Body of pancreas (tissue), 4 donors: ENCODE measurements around the gene SOBP. TPM values are rescaled to one million over a fixed set of nuclear protein-coding genes. Genes with fewer than 3 reads are reported as not detected.

ENCODE experiments used
- ATAC-seq: fragments of 150-250 bp; one replicate; pipeline ENCODE4 v1.9.1; 2016
- DNase-seq, 4 donors: peaks; one replicate each; pipeline ENCODE4 v3.0.0-alpha.2; 2019
- H3K27ac ChIP-seq, 4 donors: fragments of 200-600 bp; sonication (generic); 1 replicate in 3 of 4; 2 replicates in 1 of 4; pipeline versions ENCODE4 v1.5.1 to v1.6.1; 2016 to 2019; ENCODE audit warnings: mild to moderate bottlenecking in 1 of 4, mixed read lengths in 1 of 4, moderate library complexity in 1 of 4
- H3K27me3 ChIP-seq, 2 donors: fragments of 200-600 bp; sonication (generic); one replicate each; pipeline ENCODE4 v1.6.0; 2016; ENCODE audit warnings: mild to moderate bottlenecking in 1 of 2
- H3K36me3 ChIP-seq, 2 donors: fragments of 200-600 bp; sonication (generic); replicated peaks in 1 of 2; 2 replicates each; pipeline ENCODE4 v1.5.1; 2016; ENCODE audit warnings: low read depth in 2 of 2; ENCODE audit not compliant: insufficient read depth in 1 of 2
- H3K4me1 ChIP-seq: fragments of 200-600 bp; sonication (generic); one replicate; pipeline ENCODE4 v1.6.0; 2016
- H3K4me3 ChIP-seq, 2 donors: fragments of 200-600 bp; sonication (generic); 1 replicate in 1 of 2; 2 replicates in 1 of 2; pipeline ENCODE4 v1.5.1; 2016 to 2019
- H3K9me3 ChIP-seq, 3 donors: fragments of 200-600 bp; sonication (generic); 1 replicate in 2 of 3; 2 replicates in 1 of 3; pipeline ENCODE4 v1.5.1; 2016
- POLR2A ChIP-seq, 3 donors: fragments of 450-650 bp; IDR thresholded peaks; one replicate each; pipeline ENCODE4 v1.6.1; 2016; ENCODE audit warnings: antibody characterized with exemption in 3 of 3, mild to moderate bottlenecking in 2 of 3
- WGBS, 2 donors: methylation state at CpG; one replicate each; pipeline ENCODE4 v1.1.5; 2017; 5-methylcytosine and 5-hydroxymethylcytosine counted together
- intact Hi-C: fragments of 100-400 bp; cut with DNase I; formaldehyde crosslinking; loops from one replicate; pipeline ENCODE4 v1.15.1; 2023
- total RNA-seq, 2 donors: library from RNA; depleted of rRNA; stranded (reverse); fragments of >200 nt; gene quantifications; one replicate each; pipeline ENCODE4 v1.1.0, GENCODE V29; 2016
- TF ChIP-seq, protein P1 (sequence below), 7 experiments: fragments of 450-650 bp in 4 of 7; fragments of 200-600 bp in 3 of 7; sonication (generic) in 3 of 7; IDR thresholded peaks; one replicate each; pipeline ENCODE4 v1.5.1; 2016 to 2019; ENCODE audit warnings: antibody characterized with exemption in 7 of 7

SOBP gene
- total RNA-seq, 2 donors from 2014 or later = 0.66 to 3.1 TPM

DNA sequence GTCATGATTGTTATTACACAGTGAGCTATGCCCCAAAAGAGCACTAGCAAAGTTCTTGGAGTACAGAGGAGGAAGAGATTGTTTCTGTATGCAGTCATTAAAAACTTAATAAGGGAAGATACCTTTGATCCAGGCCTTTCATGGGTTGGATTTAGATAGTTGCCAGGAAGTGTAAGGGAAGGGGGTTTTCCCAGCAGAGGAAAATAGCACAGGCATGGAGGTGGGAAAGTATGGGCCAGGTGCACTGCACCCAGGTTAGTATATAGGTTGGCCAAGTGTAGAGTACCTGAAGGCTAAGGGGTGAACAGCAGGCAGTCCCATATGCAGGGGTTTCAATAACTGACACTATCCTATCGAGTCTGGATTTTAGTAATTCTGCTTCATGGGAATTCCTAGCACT lies 101.4 kb downstream of the SOBP start:
- intact Hi-C loops = no loop called here
- Histone ChIP-seq H3K27me3 (no peaks in the 10 kb centered on the region), H3K4me1 (peaks cover 12% of the 10 kb centered on the region), H3K4me3 (no peak overlapping the region), H3K27ac (no peak overlapping the region), H3K36me3 (no peaks in the 10 kb centered on the region), H3K9me3 (no peaks in the 10 kb centered on the region)
- no peak for TF ChIP-seq POLR2A (IDR thresholded peaks at IDR 0.05)
- TF ChIP-seq, protein P1, sequence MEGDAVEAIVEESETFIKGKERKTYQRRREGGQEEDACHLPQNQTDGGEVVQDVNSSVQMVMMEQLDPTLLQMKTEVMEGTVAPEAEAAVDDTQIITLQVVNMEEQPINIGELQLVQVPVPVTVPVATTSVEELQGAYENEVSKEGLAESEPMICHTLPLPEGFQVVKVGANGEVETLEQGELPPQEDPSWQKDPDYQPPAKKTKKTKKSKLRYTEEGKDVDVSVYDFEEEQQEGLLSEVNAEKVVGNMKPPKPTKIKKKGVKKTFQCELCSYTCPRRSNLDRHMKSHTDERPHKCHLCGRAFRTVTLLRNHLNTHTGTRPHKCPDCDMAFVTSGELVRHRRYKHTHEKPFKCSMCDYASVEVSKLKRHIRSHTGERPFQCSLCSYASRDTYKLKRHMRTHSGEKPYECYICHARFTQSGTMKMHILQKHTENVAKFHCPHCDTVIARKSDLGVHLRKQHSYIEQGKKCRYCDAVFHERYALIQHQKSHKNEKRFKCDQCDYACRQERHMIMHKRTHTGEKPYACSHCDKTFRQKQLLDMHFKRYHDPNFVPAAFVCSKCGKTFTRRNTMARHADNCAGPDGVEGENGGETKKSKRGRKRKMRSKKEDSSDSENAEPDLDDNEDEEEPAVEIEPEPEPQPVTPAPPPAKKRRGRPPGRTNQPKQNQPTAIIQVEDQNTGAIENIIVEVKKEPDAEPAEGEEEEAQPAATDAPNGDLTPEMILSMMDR (IDR thresholded peaks at IDR 0.05) = no peak
- ATAC-seq = no peak
- 88 to 96% methylated on average over 1 of the region's 1 CpG for WGBS, 2 donors
- no peak for DNase-seq

DNA sequence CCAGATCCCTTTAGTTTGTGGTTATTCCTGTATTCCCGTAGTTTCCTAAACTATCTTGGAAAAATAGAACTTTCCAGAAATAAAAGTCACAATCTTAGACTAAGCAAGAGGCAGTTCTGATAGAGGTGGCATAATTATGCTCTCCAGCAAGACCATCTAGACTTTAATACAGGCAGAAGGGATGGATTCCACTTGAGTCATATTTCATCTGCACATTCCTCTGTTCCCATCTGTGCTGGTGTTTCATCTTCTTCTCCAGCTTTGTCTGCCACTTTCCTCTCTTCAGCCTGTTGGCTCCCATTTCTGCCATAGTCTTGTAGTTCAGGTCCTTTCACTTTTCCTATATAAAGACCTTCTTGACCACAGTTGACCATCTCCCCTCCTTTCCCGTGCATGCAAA lies 102.9 kb downstream of the SOBP start:
- TF ChIP-seq, protein P1 (IDR thresholded peaks at IDR 0.05) = no peak
- TF ChIP-seq POLR2A (IDR thresholded peaks at IDR 0.05) = no peak
- Histone ChIP-seq H3K4me3 (no peak overlapping the region), H3K27ac (no peak overlapping the region), H3K36me3 (no peaks in the 10 kb centered on the region), H3K4me1 (peaks cover 12% of the 10 kb centered on the region), H3K27me3 (no peaks in the 10 kb centered on the region), H3K9me3 (no peaks in the 10 kb centered on the region)
- WGBS, 2 donors = 82 to 86% methylated on average over 2 of the region's 2 CpGs
- intact Hi-C loops = no loop called here
- no peak for DNase-seq
- no peak for ATAC-seq

DNA sequence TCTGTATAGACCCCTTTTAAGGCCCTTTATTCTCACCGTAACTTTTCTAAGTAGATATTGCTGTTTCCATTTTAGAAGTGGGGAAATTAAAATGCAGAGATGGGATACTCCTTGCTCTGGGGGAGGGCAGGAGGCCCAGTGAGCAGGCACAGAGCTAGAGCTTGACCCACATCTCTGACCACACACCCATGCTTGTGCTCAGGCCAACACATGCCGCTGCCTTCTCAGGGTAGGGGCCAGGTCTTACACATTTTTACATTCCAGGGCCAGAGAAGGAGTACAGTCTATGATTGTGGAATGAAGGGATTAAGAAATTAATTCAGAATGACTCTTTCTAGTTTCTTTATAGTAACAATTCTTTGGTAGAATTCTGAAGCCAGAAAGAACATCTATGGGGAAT lies 104.8 kb downstream of the SOBP start:
- intact Hi-C loops = no loop called here
- Histone ChIP-seq H3K4me1 (peaks cover 4% of the 10 kb centered on the region), H3K4me3 (no peak overlapping the region), H3K36me3 (no peaks in the 10 kb centered on the region), H3K27me3 (no peaks in the 10 kb centered on the region), H3K9me3 (no peaks in the 10 kb centered on the region), H3K27ac (no peak overlapping the region)
- ATAC-seq (no peak), DNase-seq (no peak)
- TF ChIP-seq, protein P1 (IDR thresholded peaks at IDR 0.05) = no peak
- TF ChIP-seq POLR2A (IDR thresholded peaks at IDR 0.05) = no peak
- WGBS, 2 donors = 89 to 98% methylated on average over 2 of the region's 2 CpGs

DNA sequence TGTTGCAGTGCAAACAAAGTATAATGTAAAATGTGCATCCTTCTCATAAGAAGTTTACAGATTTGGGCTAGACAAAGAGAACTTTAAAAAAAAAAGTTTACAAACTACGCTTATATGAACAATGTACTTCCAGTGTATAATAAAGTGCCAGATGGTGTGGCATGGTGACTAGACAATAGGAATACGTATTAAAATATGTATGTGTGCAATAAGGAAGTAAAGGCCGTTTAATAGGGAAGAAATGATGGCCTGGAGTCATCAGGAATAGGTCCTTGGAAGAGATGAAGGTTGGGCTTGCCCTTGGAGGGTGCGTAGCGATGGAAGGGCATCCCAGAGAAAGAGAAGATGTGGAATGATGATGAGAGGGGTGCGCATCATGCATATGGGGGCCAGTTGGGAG lies 108.2 kb downstream of the SOBP start:
- no peak for DNase-seq
- ATAC-seq = no peak

DNA sequence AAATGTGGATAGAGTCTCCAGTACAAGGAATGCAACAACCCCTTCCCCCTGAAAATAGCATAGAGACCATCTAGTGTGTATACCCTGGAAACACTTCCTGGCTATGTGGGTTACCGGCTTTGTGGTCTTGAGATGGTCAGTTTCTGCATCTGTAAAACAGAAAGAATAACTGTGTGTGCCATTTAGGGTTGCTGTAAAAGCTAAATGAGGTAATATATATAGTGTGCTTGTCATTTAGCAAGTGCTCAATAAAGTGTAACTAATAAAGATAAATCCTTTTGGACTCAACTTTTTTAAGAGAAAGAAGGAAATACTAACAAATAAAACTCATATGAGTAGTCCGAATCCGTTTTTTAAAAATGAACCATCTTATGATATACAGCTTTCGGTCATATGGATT lies 109.1 kb downstream of the SOBP start:
- H3K27ac ChIP-seq = no peak overlapping the region
- H3K4me3 ChIP-seq = no peak overlapping the region
- no peaks in the 10 kb centered on the region for H3K36me3 ChIP-seq
- H3K4me1 ChIP-seq = no peaks in the 10 kb centered on the region
- WGBS, 2 donors = 87 to 90% methylated on average over 4 of the region's 4 CpGs
- H3K27me3 ChIP-seq = no peaks in the 10 kb centered on the region
- no peak for DNase-seq
- intact Hi-C loops = no loop called here
- no peaks in the 10 kb centered on the region for H3K9me3 ChIP-seq
- no peak for ATAC-seq
- no peak for TF ChIP-seq POLR2A (IDR thresholded peaks at IDR 0.05)
- TF ChIP-seq, protein P1 (IDR thresholded peaks at IDR 0.05) = no peak

More for the DNA sequence above, 108.2 kb downstream of the SOBP start:
- no peaks in the 10 kb centered on the region for H3K9me3 ChIP-seq
- no peak overlapping the region for H3K4me3 ChIP-seq
- no peaks in the 10 kb centered on the region for H3K4me1 ChIP-seq
- WGBS, 2 donors = 88 to 89% methylated on average over 6 of the region's 6 CpGs
- H3K27me3 ChIP-seq = no peaks in the 10 kb centered on the region
- no peaks in the 10 kb centered on the region for H3K36me3 ChIP-seq
- intact Hi-C loops = no loop called here
- no peak overlapping the region for H3K27ac ChIP-seq
- no peak for TF ChIP-seq POLR2A (IDR thresholded peaks at IDR 0.05)
- TF ChIP-seq, protein P1 (IDR thresholded peaks at IDR 0.05) = no peak
